PC-3 (cell line): ENCODE data around the gene CSTPP1.

Source experiments
- CTCF ChIP-seq: fragments of 300-600 bp; sonication (generic); conservative IDR thresholded peaks from 2 replicates; pipeline ENCODE4 v1.5.1; 2017; ENCODE audit warnings: antibody characterized with exemption, low read depth, mild to moderate bottlenecking, low read length
- EZH2 ChIP-seq: fragments of 300-600 bp; sonication (generic); IDR thresholded peaks from one replicate; pipeline ENCODE4 v1.6.1; 2017; ENCODE audit warnings: antibody characterized with exemption, mild to moderate bottlenecking, low read length; ENCODE audit not compliant: unreplicated experiment

DNA sequence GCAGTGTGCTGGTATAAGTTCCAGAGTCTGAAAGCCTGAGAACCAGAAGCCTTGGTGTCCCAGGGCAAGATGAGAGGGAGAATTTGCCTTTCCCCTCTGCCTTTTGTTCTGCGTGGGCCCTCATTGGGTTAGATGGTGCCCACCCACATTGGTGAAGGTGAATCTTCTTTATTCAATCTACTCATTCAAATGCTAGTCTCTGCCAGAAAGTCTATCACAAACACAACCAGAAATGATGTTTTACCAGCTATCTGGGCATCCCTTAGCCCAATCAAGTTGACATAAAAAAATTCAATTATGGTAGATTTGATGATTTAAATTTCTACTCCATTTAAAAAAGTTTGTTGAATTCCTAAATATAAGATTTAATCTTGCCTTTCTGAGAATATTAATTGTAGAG is 22.2 kb downstream of the CSTPP1 start:
- no peak for TF ChIP-seq CTCF
- no peak for TF ChIP-seq EZH2
